Smooth muscle cell (in vitro differentiated cells): ENCODE data around the gene GAD1. TPM values are rescaled to one million over a fixed set of nuclear protein-coding genes. Genes with fewer than 3 reads are reported as not detected.

Source experiments
- DNase-seq: peaks from one replicate; lab custom pipeline; 2025; ENCODE audit not compliant: unreplicated experiment; lab: John Stamatoyannopoulos, UW
- H2AFZ ChIP-seq: fragments of 200-600 bp; sonication (generic); 2 replicates; pipeline ENCODE4 v1.6.0; 2016; ENCODE audit warnings: antibody characterized with exemption, low read depth, mild to moderate bottlenecking
- H3F3A ChIP-seq: fragments of 200-600 bp; sonication (generic); 2 replicates; pipeline ENCODE4 v1.6.0; 2017; ENCODE audit warnings: antibody characterized with exemption, low read depth
- H3K27ac ChIP-seq: fragments of 200-600 bp; sonication (generic); 2 replicates; pipeline ENCODE4 v1.5.1; 2016; ENCODE audit warnings: low read depth, mild to moderate bottlenecking
- H3K27me3 ChIP-seq: fragments of 200-600 bp; sonication (generic); 2 replicates; pipeline ENCODE4 v1.6.1; 2016; ENCODE audit warnings: low read depth, mild to moderate bottlenecking
- H3K36me3 ChIP-seq: fragments of 200-600 bp; sonication (generic); 2 replicates; pipeline ENCODE4 v1.5.1; 2016; ENCODE audit warnings: low read depth
- H3K4me1 ChIP-seq: fragments of 200-600 bp; sonication (generic); 2 replicates; pipeline ENCODE4 v1.5.1; 2016; ENCODE audit warnings: low read depth
- H3K4me2 ChIP-seq: fragments of 200-600 bp; sonication (generic); 2 replicates; pipeline ENCODE4 v1.6.0; 2016; ENCODE audit warnings: mild to moderate bottlenecking
- H3K4me3 ChIP-seq: fragments of 200-600 bp; sonication (generic); 2 replicates; pipeline ENCODE4 v1.5.1; 2016; ENCODE audit warnings: mild to moderate bottlenecking
- H3K79me2 ChIP-seq: fragments of 200-600 bp; sonication (generic); 2 replicates; pipeline ENCODE4 v1.6.0; 2016; ENCODE audit warnings: low read depth, mild to moderate bottlenecking
- H3K9ac ChIP-seq: fragments of 200-600 bp; sonication (generic); 2 replicates; pipeline ENCODE4 v1.6.0; 2016; ENCODE audit warnings: low read depth
- H3K9me3 ChIP-seq: fragments of 200-600 bp; sonication (generic); replicated peaks from 2 replicates; pipeline ENCODE4 v1.5.1; 2016; ENCODE audit warnings: low read depth
- H4K20me1 ChIP-seq: fragments of 200-600 bp; sonication (generic); 2 replicates; pipeline ENCODE4 v1.6.0; 2016; ENCODE audit warnings: low read depth
- CTCF ChIP-seq: fragments of 200-600 bp; sonication (generic); IDR thresholded peaks from 2 replicates; pipeline ENCODE4 v1.5.1; 2017; ENCODE audit warnings: borderline replicate concordance, mild to moderate bottlenecking, antibody characterized with exemption; ENCODE audit not compliant: insufficient read depth, poor library complexity, severe bottlenecking
- WGBS: methylation state at CpG from one replicate; pipeline ENCODE4 v1.1.7; 2016; ENCODE audit warnings: low lambda C conversion rate; 5-methylcytosine and 5-hydroxymethylcytosine counted together
- polyA plus RNA-seq: library from polyadenylated mRNA; unstranded; fragments of >200 nt; fragmentation: Nextera tagmentation; extraction: Ambion mirVana; gene quantifications from 2 replicates; pipeline ENCODE4 v1.2.1, GENCODE V29; 2016
- total RNA-seq: library from RNA; depleted of rRNA; stranded (reverse); fragments of >200 nt; gene quantifications from 2 replicates; pipeline ENCODE4 v1.2.3, GENCODE V29; 2014

The GAD1 gene
- total and polyA plus RNA-seq, 2 experiments from 2014 or later, result 0.11 to 1.0 TPM

- H3F3A ChIP-seq, result no peaks in the 10 kb centered on the region
- no peaks in the 10 kb centered on the region for H3K36me3 ChIP-seq
- no peaks in the 10 kb centered on the region for H3K79me2 ChIP-seq
- no peak overlapping the region for H2AFZ ChIP-seq
- H3K4me1 ChIP-seq, result no peaks in the 10 kb centered on the region
- H3K9me3 ChIP-seq, result no peaks in the 10 kb centered on the region
- WGBS, result 85% methylated on average over 4 of the region's 4 CpGs
- TF ChIP-seq CTCF, result no peak
- no peaks in the 10 kb centered on the region for H4K20me1 ChIP-seq
- H3K27me3 ChIP-seq, result no peaks in the 10 kb centered on the region
- DNase-seq, result no peak
- no peak overlapping the region for H3K9ac ChIP-seq
- no peak overlapping the region for H3K27ac ChIP-seq
- no peak overlapping the region for H3K4me2 ChIP-seq
- H3K4me3 ChIP-seq, result no peak overlapping the region
Observed at GRCh38 chr2:170869461-170869860, 52.8 kb downstream of the GAD1 start.

GRCh38 chr2:170873035-170873692 is 56.5 kb downstream of the GAD1 start:
- H2AFZ ChIP-seq, result peak overlapping the region; percentile 93
- no peaks in the 10 kb centered on the region for H3F3A ChIP-seq
- H3K36me3 ChIP-seq, result no peaks in the 10 kb centered on the region
- peak; percentile 94 for TF ChIP-seq CTCF
- H3K79me2 ChIP-seq, result no peaks in the 10 kb centered on the region
- H3K27ac ChIP-seq, result no peak overlapping the region
- WGBS, result 18% methylated on average over 13 of the region's 13 CpGs
- H4K20me1 ChIP-seq, result no peaks in the 10 kb centered on the region
- peak overlapping the region; percentile 82 for H3K4me2 ChIP-seq
- no peak overlapping the region for H3K9ac ChIP-seq
- peak overlapping the region; percentile 39 for H3K4me3 ChIP-seq
- DNase-seq, result peak; percentile 11
- H3K27me3 ChIP-seq, result peaks cover 2% of the 10 kb centered on the region
- no peaks in the 10 kb centered on the region for H3K4me1 ChIP-seq
- no peaks in the 10 kb centered on the region for H3K9me3 ChIP-seq

- Histone ChIP-seq H3K4me1 (no peaks in the 10 kb centered on the region), H3K4me3 (no peak overlapping the region), H3K9me3 (no peaks in the 10 kb centered on the region), H3K27me3 (peaks cover 22% of the 10 kb centered on the region), H3K36me3 (no peaks in the 10 kb centered on the region), H3F3A (no peaks in the 10 kb centered on the region), H3K27ac (no peak overlapping the region), H3K4me2 (no peak overlapping the region), H4K20me1 (no peaks in the 10 kb centered on the region), H2AFZ (no peak overlapping the region), H3K9ac (no peak overlapping the region), H3K79me2 (no peaks in the 10 kb centered on the region)
- TF ChIP-seq CTCF, result no peak
- no peak for DNase-seq
Observed at GRCh38 chr2:170878066-170878465, 61.4 kb downstream of the GAD1 start.

GRCh38 chr2:170878505-170878904 is 61.8 kb downstream of the GAD1 start:
- no peaks in the 10 kb centered on the region for H3K36me3 ChIP-seq
- H3K4me2 ChIP-seq, result no peak overlapping the region
- no peak overlapping the region for H3K9ac ChIP-seq
- H3K9me3 ChIP-seq, result no peaks in the 10 kb centered on the region
- no peak overlapping the region for H2AFZ ChIP-seq
- H3K27me3 ChIP-seq, result peaks cover 22% of the 10 kb centered on the region
- H3K4me1 ChIP-seq, result no peaks in the 10 kb centered on the region
- TF ChIP-seq CTCF, result no peak
- no peaks in the 10 kb centered on the region for H3K79me2 ChIP-seq
- WGBS, result 90% methylated on average over 1 of the region's 1 CpG
- H3K4me3 ChIP-seq, result no peak overlapping the region
- H4K20me1 ChIP-seq, result no peaks in the 10 kb centered on the region
- no peaks in the 10 kb centered on the region for H3F3A ChIP-seq
- H3K27ac ChIP-seq, result no peak overlapping the region
- DNase-seq, result no peak
